H9 (cell line): ENCODE data around the gene RBM14. TPM values are rescaled to one million over a fixed set of nuclear protein-coding genes. Genes with fewer than 3 reads are reported as not detected.

ENCODE experiments used
- DNase-seq: peaks from one replicate; pipeline ENCODE4 v3.0.0-alpha.2; 2017
- H2AFZ ChIP-seq: one replicate; pipeline ENCODE4 v1.6.1; 2013; ENCODE audit warnings: mild to moderate bottlenecking, low read length, control low read depth, moderate library complexity
- H2AK5ac ChIP-seq: 2 replicates; pipeline ENCODE4 v1.6.1; 2013; ENCODE audit warnings: low read length, control low read depth, mixed read lengths; ENCODE audit not compliant: insufficient read length
- H2BK120ac ChIP-seq: one replicate; pipeline ENCODE4 v1.6.1; 2013; ENCODE audit warnings: low read depth, mild to moderate bottlenecking, low read length, control low read depth, inconsistent platforms; ENCODE audit not compliant: poor library complexity, severe bottlenecking
- H2BK12ac ChIP-seq: 2 replicates; pipeline ENCODE4 v1.6.1; 2013; ENCODE audit warnings: low read length, control low read depth, mixed read lengths, low read depth; ENCODE audit not compliant: insufficient read length
- H2BK15ac ChIP-seq: 2 replicates; pipeline ENCODE4 v1.6.1; 2013; ENCODE audit warnings: low read depth, low read length, control low read depth
- H2BK20ac ChIP-seq: one replicate; pipeline ENCODE4 v1.6.1; 2013; ENCODE audit warnings: low read depth, mild to moderate bottlenecking, low read length, control low read depth, inconsistent platforms; ENCODE audit not compliant: poor library complexity, severe bottlenecking
- H2BK5ac ChIP-seq: 2 replicates; pipeline ENCODE4 v1.6.1; 2013; ENCODE audit warnings: low read length, control low read depth, mixed read lengths; ENCODE audit not compliant: insufficient read length
- H3K14ac ChIP-seq: 2 replicates; pipeline ENCODE4 v1.6.1; 2013; ENCODE audit warnings: low read length, control low read depth; ENCODE audit not compliant: insufficient read depth
- H3K18ac ChIP-seq: 2 replicates; pipeline ENCODE4 v1.6.1; 2013; ENCODE audit warnings: low read depth, mild to moderate bottlenecking, mixed read lengths, low read length, control low read depth; ENCODE audit not compliant: insufficient read length
- H3K23ac ChIP-seq: 2 replicates; pipeline ENCODE4 v1.6.1; 2013; ENCODE audit warnings: low read length, control low read depth, mixed read lengths, low read depth; ENCODE audit not compliant: insufficient read length
- H3K23me2 ChIP-seq: 2 replicates; pipeline ENCODE4 v1.6.1; 2013; ENCODE audit warnings: low read depth, mild to moderate bottlenecking, mixed read lengths, low read length, control low read depth; ENCODE audit not compliant: insufficient read length, poor library complexity, severe bottlenecking
- H3K27ac ChIP-seq: 2 replicates; pipeline ENCODE4 v1.5.1; 2013; ENCODE audit warnings: low read length, control low read depth, mixed read lengths, low read depth; ENCODE audit not compliant: insufficient read length
- H3K27me3 ChIP-seq: 2 replicates; pipeline ENCODE4 v1.6.1; 2013; ENCODE audit warnings: low read length, control low read depth, inconsistent platforms; ENCODE audit not compliant: insufficient read depth
- H3K4ac ChIP-seq: 2 replicates; pipeline ENCODE4 v1.6.1; 2013; ENCODE audit warnings: low read depth, mild to moderate bottlenecking, control low read depth, inconsistent platforms, low read length, moderate library complexity
- H3K4me1 ChIP-seq: 2 replicates; pipeline ENCODE4 v1.6.1; 2013; ENCODE audit warnings: low read length, control low read depth, inconsistent platforms; ENCODE audit not compliant: insufficient read depth
- H3K4me2 ChIP-seq: 2 replicates; pipeline ENCODE4 v1.6.1; 2013; ENCODE audit warnings: low read length, control low read depth, mixed read lengths; ENCODE audit not compliant: insufficient read length, insufficient read depth
- H3K56ac ChIP-seq: 2 replicates; pipeline ENCODE4 v1.6.1; 2013; ENCODE audit warnings: low read depth, mild to moderate bottlenecking, mixed read lengths, low read length, control low read depth; ENCODE audit not compliant: insufficient read length
- H3K79me1 ChIP-seq: 2 replicates; pipeline ENCODE4 v1.6.1; 2013; ENCODE audit warnings: low read depth, mild to moderate bottlenecking, moderate library complexity, low read length, control low read depth, inconsistent platforms; ENCODE audit not compliant: insufficient read depth, poor library complexity, severe bottlenecking
- H3K79me2 ChIP-seq: 2 replicates; pipeline ENCODE4 v1.6.1; 2013; ENCODE audit warnings: low read length, control low read depth, inconsistent platforms; ENCODE audit not compliant: insufficient read depth
- H3K9ac ChIP-seq: 2 replicates; pipeline ENCODE4 v1.6.1; 2013; ENCODE audit warnings: low read length, control low read depth, mixed read lengths; ENCODE audit not compliant: insufficient read length; ENCODE audit errors: extremely low read depth
- H3K9me3 ChIP-seq: one replicate; pipeline ENCODE4 v1.6.1; 2013; ENCODE audit warnings: low read depth, low read length, inconsistent platforms; ENCODE audit not compliant: control insufficient read depth
- H3T11ph ChIP-seq: one replicate; pipeline ENCODE4 v1.6.1; 2013; ENCODE audit warnings: mild to moderate bottlenecking, low read length, control low read depth, inconsistent platforms
- H4K20me1 ChIP-seq: one replicate; pipeline ENCODE4 v1.6.1; 2013; ENCODE audit not compliant: control insufficient read depth, insufficient read length, insufficient read depth
- H4K5ac ChIP-seq: 2 replicates; pipeline ENCODE4 v1.6.1; 2013; ENCODE audit warnings: low read depth, mild to moderate bottlenecking, mixed read lengths, low read length, control low read depth; ENCODE audit not compliant: insufficient read length
- H4K8ac ChIP-seq: replicated peaks from 2 replicates; pipeline ENCODE4 v1.6.1; 2013; ENCODE audit warnings: low read length, control low read depth, mixed read lengths, low read depth; ENCODE audit not compliant: insufficient read length
- H4K91ac ChIP-seq: 2 replicates; pipeline ENCODE4 v1.6.1; 2013; ENCODE audit warnings: low read depth, mild to moderate bottlenecking, moderate library complexity, mixed read lengths, low read length, control low read depth; ENCODE audit not compliant: insufficient read length
- H3K27ac Mint-ChIP-seq, 3 experiments: 2 replicates in 2 of 3; 3 replicates in 1 of 3; pipeline ENCODE4 v1.8.0; 2020 to 2021; ENCODE audit warnings: mixed read lengths in 3 of 3, mild to moderate bottlenecking in 1 of 3, moderate library complexity in 1 of 3
- H3K27me3 Mint-ChIP-seq: 2 replicates; pipeline ENCODE4 v1.8.0; 2021; ENCODE audit warnings: low read depth, mild to moderate bottlenecking, moderate library complexity, mixed read lengths
- H3K36me3 Mint-ChIP-seq, 3 experiments: 2 replicates in 2 of 3; 3 replicates in 1 of 3; pipeline ENCODE4 v1.8.0; 2020 to 2021; ENCODE audit warnings: low read depth in 3 of 3, mixed read lengths in 3 of 3; ENCODE audit not compliant: insufficient read depth in 1 of 3
- H3K4me1 Mint-ChIP-seq, 2 experiments: 2 replicates each; pipeline ENCODE4 v1.8.0; 2020; ENCODE audit warnings: mixed read lengths in 2 of 2
- H3K4me3 Mint-ChIP-seq, 2 experiments: 2 replicates in 1 of 2; 3 replicates in 1 of 2; pipeline ENCODE4 v1.8.0; 2020 to 2021; ENCODE audit warnings: mild to moderate bottlenecking in 2 of 2, mixed read lengths in 2 of 2, moderate library complexity in 1 of 2
- H3K9me3 Mint-ChIP-seq, 2 experiments: 2 replicates in 1 of 2; 3 replicates in 1 of 2; pipeline ENCODE4 v1.8.0; 2020; ENCODE audit warnings: mild to moderate bottlenecking in 2 of 2, mixed read lengths in 2 of 2, moderate library complexity in 1 of 2
- WGBS: extraction: QIAGEN DNeasy Blood & Tissue Kit; methylation state at CpG from one replicate; pipeline ENCODE4 v1.1.7; 2013; ENCODE audit warnings: missing lambda C conversion rate, low lambda C conversion rate, mixed read lengths; ENCODE audit not compliant: insufficient read length; ENCODE audit errors: extremely low coverage; 5-methylcytosine and 5-hydroxymethylcytosine counted together
- total RNA-seq: library from RNA; stranded (reverse); gene quantifications from 2 replicates; pipeline ENCODE4 v1.2.1, GENCODE V29; 2021
- TF ChIP-seq, protein P1 (sequence below): fragments of 200-600 bp; sonication (generic); conservative IDR thresholded peaks from 3 replicates; pipeline ENCODE4 v1.8.0; 2021; ENCODE audit warnings: antibody characterized with exemption, mild to moderate bottlenecking

Gene RBM14
- total RNA-seq, 1 experiment from 2014 or later: 171 TPM

DNA sequence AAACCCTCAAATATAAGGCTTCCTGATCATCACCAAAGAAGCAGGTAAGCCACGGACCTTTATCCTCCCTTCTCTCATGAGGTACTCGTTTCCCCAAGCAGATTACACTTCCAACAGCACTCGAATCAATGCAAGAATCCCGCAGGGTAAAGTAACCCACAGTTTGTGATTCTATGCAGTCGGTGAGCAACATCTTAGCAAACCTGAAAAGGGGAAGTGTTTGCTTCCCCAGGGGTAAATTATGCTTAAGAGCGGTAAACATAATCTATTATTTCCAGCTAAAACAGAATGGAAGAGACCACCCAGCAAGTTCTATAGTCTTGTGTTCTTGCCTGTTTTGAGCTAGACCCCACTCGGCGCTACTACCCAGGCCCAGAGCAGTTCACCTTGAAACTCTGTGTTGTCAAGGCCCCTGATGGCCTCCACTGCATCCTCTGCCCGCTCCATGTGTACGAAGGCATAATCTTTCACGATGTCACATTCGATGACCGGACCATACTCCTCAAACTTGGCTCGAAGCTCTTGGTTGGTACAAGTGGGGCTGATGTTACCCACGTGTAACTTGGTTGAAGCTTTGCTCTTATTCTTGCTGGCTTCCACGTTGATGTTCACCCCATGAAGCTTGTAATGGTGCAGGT is 60.0 kb downstream of the RBM14 start:
- Mint-ChIP-seq H3K4me3 (peak overlapping the region; percentile 81 to 90), H3K27me3 (no peaks in the 10 kb centered on the region; the same call in 1 of the 2 replicates), H3K36me3 (peaks cover 0 to 24% (median 20%) of the 10 kb centered on the region in 3 experiments; a peak in 5 of 7 replicates), H3K9me3 (no peaks in the 10 kb centered on the region), H3K27ac (peak overlapping the region in 2 of 3 experiments; percentile 99; a peak in 4 of 7 replicates), H3K4me1 (peaks cover 25 to 31% of the 10 kb centered on the region in 2 experiments)
- H2BK20ac ChIP-seq: no peak overlapping the region
- H2BK120ac ChIP-seq: no peak overlapping the region
- no peaks in the 10 kb centered on the region; the same call in 1 of the 2 replicates for H3K79me2 ChIP-seq
- H4K91ac ChIP-seq: no peak overlapping the region
- no peak overlapping the region for H3K56ac ChIP-seq
- WGBS: no CpG with 5 or more reads among the region's 16 CpGs
- H2BK12ac ChIP-seq: no peak overlapping the region
- no peak overlapping the region for H4K5ac ChIP-seq
- no peak overlapping the region for H4K8ac ChIP-seq
- H3K9ac ChIP-seq: no peak overlapping the region
- no peaks in the 10 kb centered on the region for H4K20me1 ChIP-seq
- no peak overlapping the region for H3K18ac ChIP-seq
- peaks cover 14% of the 10 kb centered on the region for H3K23me2 ChIP-seq
- H2BK15ac ChIP-seq: no peak overlapping the region
- no peak overlapping the region for H3K27ac ChIP-seq
- peak overlapping the region; percentile 97 for H3K4me2 ChIP-seq
- H3K4me1 ChIP-seq: no peaks in the 10 kb centered on the region; the same call in 1 of the 2 replicates
- H3K23ac ChIP-seq: no peak overlapping the region
- H2AFZ ChIP-seq: no peak overlapping the region
- no peak overlapping the region for H3K14ac ChIP-seq
- DNase-seq: no peak
- TF ChIP-seq, protein P1, sequence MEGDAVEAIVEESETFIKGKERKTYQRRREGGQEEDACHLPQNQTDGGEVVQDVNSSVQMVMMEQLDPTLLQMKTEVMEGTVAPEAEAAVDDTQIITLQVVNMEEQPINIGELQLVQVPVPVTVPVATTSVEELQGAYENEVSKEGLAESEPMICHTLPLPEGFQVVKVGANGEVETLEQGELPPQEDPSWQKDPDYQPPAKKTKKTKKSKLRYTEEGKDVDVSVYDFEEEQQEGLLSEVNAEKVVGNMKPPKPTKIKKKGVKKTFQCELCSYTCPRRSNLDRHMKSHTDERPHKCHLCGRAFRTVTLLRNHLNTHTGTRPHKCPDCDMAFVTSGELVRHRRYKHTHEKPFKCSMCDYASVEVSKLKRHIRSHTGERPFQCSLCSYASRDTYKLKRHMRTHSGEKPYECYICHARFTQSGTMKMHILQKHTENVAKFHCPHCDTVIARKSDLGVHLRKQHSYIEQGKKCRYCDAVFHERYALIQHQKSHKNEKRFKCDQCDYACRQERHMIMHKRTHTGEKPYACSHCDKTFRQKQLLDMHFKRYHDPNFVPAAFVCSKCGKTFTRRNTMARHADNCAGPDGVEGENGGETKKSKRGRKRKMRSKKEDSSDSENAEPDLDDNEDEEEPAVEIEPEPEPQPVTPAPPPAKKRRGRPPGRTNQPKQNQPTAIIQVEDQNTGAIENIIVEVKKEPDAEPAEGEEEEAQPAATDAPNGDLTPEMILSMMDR: no peak
- H3K9me3 ChIP-seq: no peaks in the 10 kb centered on the region
- no peak overlapping the region for H2AK5ac ChIP-seq
- no peaks in the 10 kb centered on the region for H3K27me3 ChIP-seq
- no peak overlapping the region for H3T11ph ChIP-seq
- H3K4ac ChIP-seq: no peak overlapping the region
- no peak overlapping the region for H2BK5ac ChIP-seq
- H3K79me1 ChIP-seq: peaks cover 3% of the 10 kb centered on the region

Other genes starting within 250 kb of the RBM14 start
- 29.7 and 29.8 TPM in 2 replicates for gene SLC29A2, start 244.9 kb upstream of the RBM14 start, total RNA-seq
- gene NPAS4, start 195.6 kb upstream of the RBM14 start, total RNA-seq: 1.6 and 1.8 TPM in 2 replicates
- gene MRPL11, start 177.8 kb upstream of the RBM14 start, total RNA-seq: 105 and 106 TPM in 2 replicates
- 9.3 and 10.3 TPM in 2 replicates for gene PELI3, start 149.7 kb upstream of the RBM14 start, total RNA-seq
- 83.1 and 85.3 TPM in 2 replicates for gene DPP3, start 136.2 kb upstream of the RBM14 start, total RNA-seq
- 27.2 and 29.5 TPM in 2 replicates for gene BBS1, start 106.0 kb upstream of the RBM14 start, total RNA-seq
- gene ZDHHC24, start 70.6 kb upstream of the RBM14 start, total RNA-seq: 8.1 and 8.9 TPM in 2 replicates
- 45.7 TPM in 2 replicates for gene ACTN3, start 69.7 kb upstream of the RBM14 start, total RNA-seq
- gene CTSF, start 48.0 kb upstream of the RBM14 start, total RNA-seq: 0.48 and 0.98 TPM in 2 replicates
- gene CCDC87, start 23.6 kb upstream of the RBM14 start, total RNA-seq: 0.88 and 1.1 TPM in 2 replicates
- gene CCS, start 23.4 kb upstream of the RBM14 start, total RNA-seq: 57.5 and 61.1 TPM in 2 replicates
- gene RBM4, start 22.1 kb downstream of the RBM14 start, total RNA-seq: 264 and 272 TPM in 2 replicates
- gene RBM4B, start 61.3 kb downstream of the RBM14 start, total RNA-seq: 34.0 and 36.9 TPM in 2 replicates
- gene SPTBN2, start 112.6 kb downstream of the RBM14 start, total RNA-seq: 80.4 and 84.8 TPM in 2 replicates
- 49.0 and 52.5 TPM in 2 replicates for gene RCE1, start 226.8 kb downstream of the RBM14 start, total RNA-seq
- gene LRFN4, start 240.4 kb downstream of the RBM14 start, total RNA-seq: 65.1 and 66.7 TPM in 2 replicates